ENCODE data around the gene CYTH2. TPM values are rescaled to one million over a fixed set of nuclear protein-coding genes. Genes with fewer than 3 reads are reported as not detected.

Gene CYTH2
- total and polyA plus RNA-seq, 5 experiments from 2014 or later, result 20.5 to 77.7 (median 32.0) TPM

DNA sequence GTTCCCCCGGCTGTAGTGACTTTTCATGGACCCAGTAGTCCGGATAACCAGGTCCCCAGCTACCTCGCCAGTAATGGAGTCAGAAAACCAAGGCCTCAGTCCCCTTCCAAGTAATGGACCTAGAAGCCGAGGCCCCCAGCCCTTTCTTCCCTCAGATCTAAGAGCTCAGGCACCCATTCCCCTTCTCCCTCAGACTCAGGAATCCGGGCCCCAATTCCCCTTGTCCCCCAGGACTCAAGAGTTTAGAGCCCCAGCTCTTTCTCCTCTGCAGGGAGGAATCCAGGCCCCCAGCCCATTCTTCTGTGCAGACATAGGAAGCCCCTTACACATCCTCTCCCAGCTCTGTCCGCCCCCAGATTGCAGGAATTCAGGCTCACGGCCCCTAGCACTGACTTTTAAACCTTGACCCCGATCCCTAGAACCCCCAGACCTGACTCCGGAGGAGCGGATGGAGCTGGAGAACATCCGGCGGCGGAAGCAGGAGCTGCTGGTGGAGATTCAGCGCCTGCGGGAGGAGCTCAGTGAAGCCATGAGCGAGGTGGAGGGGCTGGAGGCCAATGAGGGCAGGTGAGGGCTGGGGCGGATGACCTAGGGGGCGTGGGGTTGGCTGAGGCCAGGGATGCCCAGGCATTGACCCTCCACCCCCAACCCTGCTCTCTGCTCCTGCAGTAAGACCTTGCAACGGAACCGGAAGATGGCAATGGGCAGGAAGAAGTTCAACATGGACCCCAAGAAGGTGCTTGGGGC, 938 bp downstream of the CYTH2 start:
- H3K27ac Mint-ChIP-seq, result peak overlapping the region in 8 of 10 donors; percentile 40 to 96 (median 82)
- peaks cover 13 to 40% (median 29%) of the 10 kb centered on the region in 4 donors for H3K4me1 Mint-ChIP-seq
- peak overlapping the region; percentile 76 to 99 (median 91) for H3K4me3 Mint-ChIP-seq
- no peaks in the 10 kb centered on the region for H3K9me3 Mint-ChIP-seq
- no peaks in the 10 kb centered on the region for H3K27me3 Mint-ChIP-seq
- ATAC-seq (no peak), DNase-seq (peak in 1 of 10 donors; percentile 65)
- POLR2A ChIA-PET, result interaction anchor here (0.5 to 1.9 kb wide), 7 partner anchors 10 to 596 kb away, joined by 3 to 20 read pairs (median 4); partner anchors contain the start of gene DBP
- peaks cover 0 to 40% (median 0%) of the 10 kb centered on the region in 3 donors for H3K36me3 Mint-ChIP-seq

- H3K27ac Mint-ChIP-seq, result peak overlapping the region in 7 of 10 donors; percentile 8 to 96 (median 77)
- peak overlapping the region in 9 of 10 donors; percentile 53 to 99 (median 85) for H3K4me3 Mint-ChIP-seq
- DNase-seq (peak in 1 of 10 donors; percentile 52), ATAC-seq (no peak)
- H3K9me3 Mint-ChIP-seq, result no peaks in the 10 kb centered on the region
- peaks cover 13 to 42% (median 29%) of the 10 kb centered on the region in 4 donors for H3K4me1 Mint-ChIP-seq
- POLR2A ChIA-PET, result interaction anchor here (0.6 to 1.9 kb wide), 5 partner anchors 10 to 596 kb away, joined by 3 to 20 read pairs (median 4); partner anchors contain the start of gene DBP
- peaks cover 0 to 47% (median 0%) of the 10 kb centered on the region in 3 donors for H3K36me3 Mint-ChIP-seq
- H3K27me3 Mint-ChIP-seq, result no peaks in the 10 kb centered on the region
Observed at GRCh38 chr19:48470856-48471255, 1.7 kb downstream of the CYTH2 start.

DNA sequence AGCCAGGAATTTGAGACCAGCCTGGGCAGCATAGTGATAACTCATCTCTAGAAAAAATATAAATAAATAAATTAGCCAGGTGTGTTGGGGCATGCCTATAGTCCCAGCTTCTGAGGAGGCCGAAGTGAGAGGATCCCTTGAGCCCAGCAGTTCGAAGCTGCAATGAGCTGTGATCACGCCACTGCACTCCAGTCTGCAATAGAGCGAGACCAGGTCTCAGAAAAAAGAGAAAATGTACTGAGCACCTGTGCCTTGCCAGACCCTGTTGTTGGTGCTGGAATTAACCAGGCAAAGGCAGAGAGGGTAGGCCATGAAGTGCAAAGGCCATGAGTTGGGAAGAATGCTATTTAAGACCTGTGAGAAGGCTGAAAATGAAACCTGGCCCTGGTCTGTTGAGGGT, 2.7 kb downstream of the CYTH2 start:
- DNase-seq, result no peak
- no peaks in the 10 kb centered on the region for H3K9me3 Mint-ChIP-seq
- peaks cover 13 to 40% (median 29%) of the 10 kb centered on the region in 4 donors for H3K4me1 Mint-ChIP-seq
- no peaks in the 10 kb centered on the region for H3K27me3 Mint-ChIP-seq
- H3K27ac Mint-ChIP-seq, result peak overlapping the region in 2 of 10 donors; percentile 39 to 40
- peaks cover 0 to 54% (median 0%) of the 10 kb centered on the region in 3 donors for H3K36me3 Mint-ChIP-seq
- H3K4me3 Mint-ChIP-seq, result peak overlapping the region in 2 of 10 donors; percentile 59 to 99
- POLR2A ChIA-PET, result no interaction called here
- no peak for ATAC-seq

- H3K4me1 Mint-ChIP-seq, result peaks cover 13 to 34% (median 23%) of the 10 kb centered on the region in 4 donors
- peaks cover 0 to 54% (median 0%) of the 10 kb centered on the region in 3 donors for H3K36me3 Mint-ChIP-seq
- H3K27me3 Mint-ChIP-seq, result no peaks in the 10 kb centered on the region
- no peak overlapping the region for H3K4me3 Mint-ChIP-seq
- H3K9me3 Mint-ChIP-seq, result no peaks in the 10 kb centered on the region
- peak overlapping the region in 2 of 10 donors; percentile 34 to 52 for H3K27ac Mint-ChIP-seq
- POLR2A ChIA-PET, result no interaction called here
- DNase-seq (peak in 1 of 10 donors; percentile 57), ATAC-seq (no peak)
Observed at GRCh38 chr19:48473161-48473966, 4.2 kb downstream of the CYTH2 start.

GRCh38 chr19:48474084-48474592, 5.0 kb downstream of the CYTH2 start:
- peaks cover 11 to 30% (median 15%) of the 10 kb centered on the region in 4 donors for H3K4me1 Mint-ChIP-seq
- POLR2A ChIA-PET, result no interaction called here
- ATAC-seq (no peak), DNase-seq (no peak)
- H3K27me3 Mint-ChIP-seq, result no peaks in the 10 kb centered on the region
- H3K4me3 Mint-ChIP-seq, result no peak overlapping the region
- H3K36me3 Mint-ChIP-seq, result peaks cover 0 to 54% (median 0%) of the 10 kb centered on the region in 3 donors
- peak overlapping the region in 3 of 10 donors; percentile 6 to 79 (median 70) for H3K27ac Mint-ChIP-seq
- no peaks in the 10 kb centered on the region for H3K9me3 Mint-ChIP-seq

DNA sequence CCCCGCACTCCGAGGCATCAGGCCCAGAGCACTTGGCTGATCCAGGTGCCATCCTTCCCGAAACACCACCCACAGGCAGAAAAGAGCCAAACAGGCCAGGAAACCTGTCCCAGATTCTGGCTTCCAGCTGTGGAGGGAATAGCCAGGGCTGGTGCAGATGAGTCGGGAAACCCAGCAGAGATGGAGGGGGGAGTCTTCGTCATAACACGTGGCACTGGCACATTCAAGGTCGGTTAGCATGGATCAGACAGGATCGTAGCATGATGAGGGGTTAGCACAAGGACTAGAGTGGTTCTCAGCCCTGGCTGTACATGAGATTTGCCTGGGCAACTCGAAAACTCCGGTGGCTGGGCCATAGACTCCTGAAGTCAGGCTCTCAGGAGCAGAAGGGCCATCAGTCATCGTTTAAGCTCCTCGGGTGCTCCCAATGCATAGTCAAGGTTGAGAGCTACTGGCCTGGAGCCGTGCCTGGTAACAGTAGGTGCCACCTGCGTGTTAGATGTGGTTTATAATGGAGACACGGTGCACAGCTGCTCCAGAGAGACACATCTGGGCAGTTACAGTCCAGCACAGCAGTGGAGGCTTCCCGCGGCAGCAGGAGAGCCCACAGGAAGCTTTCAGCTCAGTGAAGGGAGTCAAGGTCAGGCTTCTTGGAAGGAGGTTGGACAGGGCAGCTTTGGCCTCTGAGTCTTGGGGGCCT, 6.3 kb downstream of the CYTH2 start:
- Mint-ChIP-seq H3K4me3 (no peak overlapping the region), H3K27ac (peak overlapping the region in 9 of 10 donors; percentile 18 to 88 (median 69)), H3K36me3 (peaks cover 0 to 55% (median 0%) of the 10 kb centered on the region in 3 donors), H3K4me1 (peaks cover 9 to 32% (median 16%) of the 10 kb centered on the region in 4 donors), H3K9me3 (no peaks in the 10 kb centered on the region), H3K27me3 (no peaks in the 10 kb centered on the region)
- ATAC-seq, result no peak
- no peak for DNase-seq
- POLR2A ChIA-PET, result interaction anchor here (0.7 to 1.2 kb wide), 2 partner anchors 14 to 141 kb away, joined by 3 read pairs; no protein-coding TSS in a partner anchor

GRCh38 chr19:48476176-48476575, 7.0 kb downstream of the CYTH2 start:
- POLR2A ChIA-PET, result interaction anchor here (0.7 to 1.2 kb wide), 2 partner anchors 13 to 141 kb away, joined by 3 read pairs; no protein-coding TSS in a partner anchor
- no peaks in the 10 kb centered on the region for H3K27me3 Mint-ChIP-seq
- H3K27ac Mint-ChIP-seq, result peak overlapping the region in 4 of 10 donors; percentile 59 to 88 (median 74)
- H3K4me1 Mint-ChIP-seq, result peaks cover 11 to 31% (median 17%) of the 10 kb centered on the region in 4 donors
- peak overlapping the region in 1 of 10 donors; percentile 29 for H3K4me3 Mint-ChIP-seq
- DNase-seq, result no peak
- peaks cover 0 to 51% (median 0%) of the 10 kb centered on the region in 3 donors for H3K36me3 Mint-ChIP-seq
- no peak for ATAC-seq
- no peaks in the 10 kb centered on the region for H3K9me3 Mint-ChIP-seq

DNA sequence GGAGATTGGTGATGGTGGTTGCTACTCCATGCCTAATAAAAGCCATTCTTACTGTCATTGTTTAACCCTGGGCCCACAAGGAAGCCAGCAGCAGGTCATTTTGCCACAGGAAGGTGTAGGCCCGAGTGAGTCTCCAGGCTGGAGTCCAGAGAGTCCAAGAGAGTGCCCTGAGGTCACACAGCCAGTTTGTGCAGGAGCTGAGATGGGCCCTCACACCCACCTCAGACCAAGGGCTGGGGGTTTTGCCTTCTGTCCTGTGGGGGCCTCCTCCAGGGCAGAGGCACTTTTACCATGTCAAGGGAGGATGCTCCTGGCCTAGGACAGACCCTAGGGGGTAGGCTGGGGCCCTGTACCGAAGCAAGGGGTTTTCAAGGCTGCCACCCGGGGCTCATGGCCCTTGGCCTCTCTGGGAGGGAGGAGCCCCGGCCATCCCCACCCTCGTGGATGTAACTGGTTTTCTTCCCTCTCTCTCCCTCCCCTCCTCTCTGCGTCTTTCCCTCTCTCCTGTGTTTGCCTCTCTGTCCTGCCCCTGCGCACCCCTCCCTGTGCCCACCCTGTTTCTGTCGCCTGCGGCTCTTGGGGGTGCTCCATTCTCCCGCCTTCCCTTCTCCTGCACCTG, 8.0 kb downstream of the CYTH2 start:
- H3K36me3 Mint-ChIP-seq, result peaks cover 0 to 42% (median 0%) of the 10 kb centered on the region in 3 donors
- POLR2A ChIA-PET, result no interaction called here
- H3K9me3 Mint-ChIP-seq, result no peaks in the 10 kb centered on the region
- no peak for DNase-seq
- H3K4me1 Mint-ChIP-seq, result peaks cover 9 to 36% (median 23%) of the 10 kb centered on the region in 4 donors
- no peaks in the 10 kb centered on the region for H3K27me3 Mint-ChIP-seq
- H3K4me3 Mint-ChIP-seq, result peak overlapping the region in 1 of 10 donors; percentile 20
- peak overlapping the region in 3 of 10 donors; percentile 34 to 48 (median 40) for H3K27ac Mint-ChIP-seq
- no peak for ATAC-seq

DNA sequence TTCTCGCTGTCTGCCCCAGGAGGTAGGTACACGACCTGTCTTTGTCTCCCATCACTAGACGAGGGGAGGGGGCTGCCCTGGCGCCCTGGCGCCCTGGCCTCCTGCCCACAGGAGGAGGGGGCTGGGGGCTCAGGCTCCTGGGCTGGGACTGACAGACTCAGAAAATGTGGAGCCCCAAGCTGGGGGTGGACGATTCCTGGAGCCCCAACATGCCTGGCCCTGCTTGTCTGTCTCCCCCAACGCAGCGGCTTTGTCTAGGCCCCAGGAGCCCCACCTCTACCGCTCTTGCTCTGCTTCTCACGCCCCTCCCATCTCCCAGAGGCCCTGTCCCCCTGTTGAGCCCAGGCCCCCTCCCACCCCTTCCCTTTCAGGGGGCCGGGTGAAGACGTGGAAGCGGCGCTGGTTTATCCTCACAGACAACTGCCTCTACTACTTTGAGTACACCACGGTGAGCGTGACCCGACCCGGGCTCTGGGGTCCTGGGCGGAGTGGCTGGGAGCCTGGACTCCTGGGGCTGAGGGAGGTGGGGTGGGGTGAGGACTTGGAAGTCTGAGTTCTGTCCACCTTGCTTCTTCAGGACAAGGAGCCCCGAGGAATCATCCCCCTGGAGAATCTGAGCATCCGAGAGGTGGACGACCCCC, 8.6 kb downstream of the CYTH2 start:
- peaks cover 0 to 39% (median 0%) of the 10 kb centered on the region in 3 donors for H3K36me3 Mint-ChIP-seq
- peak overlapping the region in 1 of 10 donors; percentile 10 for H3K4me3 Mint-ChIP-seq
- no peak overlapping the region for H3K27ac Mint-ChIP-seq
- DNase-seq (no peak), ATAC-seq (no peak)
- no peaks in the 10 kb centered on the region for H3K27me3 Mint-ChIP-seq
- H3K4me1 Mint-ChIP-seq, result peaks cover 9 to 35% (median 24%) of the 10 kb centered on the region in 4 donors
- H3K9me3 Mint-ChIP-seq, result no peaks in the 10 kb centered on the region
- POLR2A ChIA-PET, result no interaction called here

- DNase-seq, result no peak
- Mint-ChIP-seq H3K27ac (peak overlapping the region in 2 of 10 donors; percentile 72 to 84), H3K4me1 (peaks cover 9 to 31% (median 25%) of the 10 kb centered on the region in 4 donors), H3K27me3 (no peaks in the 10 kb centered on the region), H3K9me3 (no peaks in the 10 kb centered on the region), H3K36me3 (peaks cover 0 to 31% (median 0%) of the 10 kb centered on the region in 3 donors), H3K4me3 (peak overlapping the region in 2 of 10 donors; percentile 10 to 95)
- no peak for ATAC-seq
- POLR2A ChIA-PET, result no interaction called here
Observed at GRCh38 chr19:48478339-48479256, 9.4 kb downstream of the CYTH2 start.
